T-helper 9 cell (primary cell): ENCODE data around the gene STX1A.
"Not testable (repeated sequence)": the region's sequence is repeated elsewhere in the genome, so short reads cannot be mapped to it uniquely, and the experiment has no call there.

Experiments used
- DNase-seq: peaks from one replicate; pipeline ENCODE4 v3.0.0-alpha.2; 2020

STX1A gene

DNA sequence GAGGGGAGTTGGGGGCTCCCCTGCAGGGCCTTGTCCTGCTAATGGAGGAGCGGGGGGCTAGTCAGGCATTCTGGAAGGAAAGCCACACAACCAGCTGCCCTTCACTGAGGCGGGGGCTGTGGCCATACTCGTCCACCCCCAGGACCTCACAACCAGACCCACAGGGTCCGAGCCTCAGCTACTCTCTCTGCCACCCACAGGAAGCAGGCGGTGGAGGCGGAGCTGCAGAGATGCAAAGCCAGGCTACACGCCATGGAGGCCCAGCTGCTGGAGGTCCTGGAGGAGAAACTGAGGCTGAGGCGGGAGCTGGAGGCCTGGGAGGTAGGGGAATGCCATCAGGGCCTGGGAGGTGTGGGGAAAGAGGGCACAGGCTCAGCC lies 16.0 kb upstream of the STX1A start:
- no peak for DNase-seq

GRCh38 chr7:73734619-73735527 lies 15.4 kb upstream of the STX1A start:
- DNase-seq, result peak; percentile 71

GRCh38 chr7:73732397-73732796 lies 12.9 kb upstream of the STX1A start:
- no peak for DNase-seq

- DNase-seq, result no peak
These were observed 11.0 kb upstream of the STX1A start for GRCh38 chr7:73730485-73730884.

DNA sequence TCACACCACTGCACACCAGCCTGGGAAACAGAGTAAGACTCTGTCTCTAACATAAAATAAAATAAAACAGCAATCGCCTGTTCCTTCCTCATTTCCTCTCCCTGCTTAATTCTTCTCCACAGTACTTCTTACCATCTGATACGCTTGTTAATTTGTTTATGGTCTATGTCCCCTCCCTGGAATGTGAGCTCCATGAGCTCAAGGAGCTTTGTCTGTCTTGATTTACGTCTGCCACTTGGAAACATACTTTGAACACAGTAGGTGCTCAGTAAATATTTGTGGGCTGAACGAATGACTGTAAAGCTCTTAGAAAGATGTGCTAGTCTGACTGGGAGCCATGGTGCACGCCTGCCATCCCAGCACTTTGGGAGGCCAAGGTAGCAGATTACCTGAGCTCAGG lies 9.1 kb upstream of the STX1A start:
- DNase-seq, result no peak

DNA sequence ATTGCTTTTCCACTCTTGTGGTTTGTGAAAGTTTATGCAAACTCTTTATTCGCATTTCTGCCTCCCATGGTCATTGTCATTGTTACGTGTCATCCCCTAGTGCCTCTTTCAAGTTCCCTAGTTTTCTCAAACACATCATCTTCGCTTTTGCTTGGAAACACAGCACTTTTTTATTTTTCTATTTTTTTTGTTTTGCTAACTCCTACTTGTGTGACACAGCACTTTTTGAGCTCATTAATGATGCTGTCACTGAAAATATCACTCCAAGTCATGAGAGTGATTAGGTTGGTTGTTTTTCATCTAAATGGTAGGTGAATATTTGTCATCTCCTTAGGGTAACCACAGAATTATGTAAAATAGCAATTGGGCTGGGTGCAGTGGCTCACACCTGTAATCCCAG lies 8.5 kb upstream of the STX1A start:
- no peak for DNase-seq

GRCh38 chr7:73726083-73726466 lies 6.6 kb upstream of the STX1A start:
- no peak for DNase-seq

DNA sequence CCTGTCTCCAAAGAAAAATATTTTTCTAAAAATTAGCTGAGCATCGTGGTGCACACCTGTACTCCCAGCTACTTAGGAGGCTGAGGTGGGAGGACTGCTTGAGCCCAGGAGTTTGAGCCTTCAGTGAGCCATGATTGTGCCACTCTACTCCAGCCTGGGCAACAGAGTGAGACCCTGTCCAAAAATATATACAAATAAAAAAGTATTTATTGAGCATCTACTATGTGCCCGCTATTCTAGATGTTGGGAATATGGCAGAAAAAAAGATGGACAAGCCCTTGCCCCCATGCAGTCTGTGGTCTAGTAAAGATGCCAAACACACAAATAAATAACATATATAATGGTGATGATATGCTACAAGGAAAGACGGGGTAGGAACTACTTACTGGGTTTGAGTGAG lies 4.3 kb upstream of the STX1A start:
- no peak for DNase-seq

DNA sequence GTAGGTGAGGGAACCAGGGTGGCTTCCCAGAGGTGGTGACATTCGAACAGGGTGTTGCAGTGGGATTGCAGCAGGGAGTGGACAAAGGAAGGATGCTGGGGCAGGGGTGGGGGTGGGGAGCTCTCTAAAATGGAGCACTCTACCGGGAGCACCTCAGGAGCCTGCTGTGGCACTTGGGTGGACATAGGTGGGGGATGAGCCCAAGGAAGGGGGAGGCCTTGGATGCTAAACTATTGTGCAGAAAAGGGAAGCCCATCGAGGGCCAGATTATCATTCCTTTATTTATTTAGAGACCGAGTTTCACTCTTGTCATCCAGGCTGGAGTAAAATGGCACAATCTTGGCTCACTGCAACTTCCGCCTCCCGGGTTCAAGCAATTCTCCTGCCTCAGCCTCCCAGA lies 3.3 kb upstream of the STX1A start:
- no peak for DNase-seq

- not testable (repeated sequence) for DNase-seq
These were observed 2.7 kb upstream of the STX1A start for GRCh38 chr7:73722182-73722581.

GRCh38 chr7:73721377-73721817 lies 1.9 kb upstream of the STX1A start:
- no peak for DNase-seq

DNA sequence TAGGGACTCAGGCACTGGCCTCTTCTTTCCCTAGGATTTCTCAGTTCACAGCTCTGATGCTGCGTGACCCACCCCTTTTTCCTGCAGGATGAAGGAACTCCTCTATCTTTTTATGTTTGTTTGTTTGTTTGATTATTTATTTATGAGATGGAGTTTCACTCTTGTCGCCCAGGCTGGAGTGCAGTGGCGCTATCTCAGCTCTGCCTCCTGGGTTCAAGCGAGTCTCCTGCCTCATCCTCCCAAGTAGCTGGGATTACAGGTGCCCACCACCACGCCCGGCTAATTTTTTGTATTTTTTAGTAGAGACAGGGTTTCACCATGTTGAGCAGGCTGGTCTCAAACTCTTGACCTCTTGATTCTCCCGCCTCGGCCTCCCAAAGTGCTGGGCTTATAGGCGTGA lies 974 bp upstream of the STX1A start:
- not testable (repeated sequence) for DNase-seq

GRCh38 chr7:73719806-73720169 lies 319 bp upstream of the STX1A start:
- no peak for DNase-seq

GRCh38 chr7:73718438-73718881 lies 1.0 kb downstream of the STX1A start:
- DNase-seq, result no peak

DNA sequence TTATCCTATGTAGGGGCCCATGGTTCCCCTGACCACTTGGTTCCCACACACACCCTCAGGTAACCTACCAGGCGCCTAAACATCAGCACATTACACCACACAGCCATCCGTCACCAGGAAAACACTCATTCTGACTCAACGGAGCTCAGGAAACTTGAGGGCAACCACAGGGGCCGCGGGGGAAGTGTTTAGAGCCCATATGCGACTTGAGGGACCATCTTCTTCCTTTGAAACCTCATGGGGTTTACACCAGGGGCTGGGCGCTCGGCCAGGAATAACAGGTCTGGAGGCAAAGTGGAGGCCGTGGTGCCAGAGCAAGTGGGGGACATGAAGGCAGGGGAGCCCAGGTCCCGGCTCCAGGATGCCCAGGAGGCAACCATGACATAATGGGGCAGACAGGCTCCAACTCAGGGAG lies 1.5 kb downstream of the STX1A start:
- peak; percentile 71 for DNase-seq

- no peak for DNase-seq
These were observed 2.3 kb downstream of the STX1A start for GRCh38 chr7:73717025-73717807.

DNA sequence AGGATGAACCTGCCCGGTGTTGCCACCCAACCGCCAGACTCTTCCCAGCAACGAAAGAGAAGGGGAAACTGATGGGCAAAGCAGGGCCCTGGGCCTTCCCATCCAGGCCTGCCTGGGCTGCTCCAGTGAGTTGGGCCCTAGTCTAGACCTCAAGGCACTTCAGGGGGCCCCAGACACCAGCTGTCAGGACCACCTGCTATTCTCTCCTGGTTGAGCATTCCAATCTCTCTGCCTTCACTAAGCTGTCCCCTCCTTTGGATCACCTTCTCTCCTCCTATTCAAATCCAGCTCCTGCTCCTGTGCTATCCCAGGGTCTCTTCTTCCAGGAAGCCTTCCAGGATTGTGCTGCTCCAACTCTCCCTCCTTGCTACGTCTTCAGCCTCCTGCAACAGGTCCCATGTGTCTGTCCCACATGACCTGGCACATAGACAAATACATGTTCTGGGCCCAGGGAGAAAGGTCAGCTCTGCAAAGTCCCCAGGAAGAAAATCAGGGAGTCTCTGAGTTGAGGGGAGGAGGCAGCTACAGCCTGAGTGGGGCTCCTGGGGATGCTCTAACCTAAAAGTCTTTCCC lies 3.1 kb downstream of the STX1A start:
- no peak for DNase-seq

DNA sequence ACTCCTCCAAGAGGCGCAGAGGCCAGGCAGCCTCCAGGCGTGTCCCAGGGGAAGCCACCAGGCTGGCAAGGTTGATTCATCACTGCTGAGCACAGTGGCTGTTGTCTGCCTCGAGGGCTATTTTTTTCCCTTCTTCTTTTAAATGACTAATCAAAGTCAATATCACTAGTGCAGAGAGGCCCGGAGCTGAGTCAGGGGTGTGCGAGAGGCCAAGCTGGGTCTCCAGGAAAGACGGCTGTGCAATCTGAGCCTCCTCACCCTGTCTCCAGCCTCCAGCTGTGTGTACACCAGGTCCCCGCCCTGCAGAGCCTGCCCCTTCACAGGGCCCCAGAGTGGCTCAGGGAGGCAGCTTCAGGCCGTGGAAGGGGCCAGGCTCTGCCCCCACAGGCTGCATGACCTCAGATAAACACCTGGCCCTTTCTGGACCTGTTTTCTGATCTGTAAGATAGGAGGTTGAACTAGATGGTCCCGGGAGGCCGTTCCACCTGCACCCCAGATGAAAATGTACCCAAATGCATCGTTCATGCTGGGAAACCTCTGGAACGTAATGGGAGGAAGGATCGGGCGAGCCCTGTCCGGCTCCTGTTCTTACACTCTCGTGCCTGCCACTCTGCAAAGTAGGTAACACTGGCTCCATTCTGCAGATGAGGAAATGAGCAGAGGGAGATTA lies 3.7 kb downstream of the STX1A start:
- no peak for DNase-seq

DNA sequence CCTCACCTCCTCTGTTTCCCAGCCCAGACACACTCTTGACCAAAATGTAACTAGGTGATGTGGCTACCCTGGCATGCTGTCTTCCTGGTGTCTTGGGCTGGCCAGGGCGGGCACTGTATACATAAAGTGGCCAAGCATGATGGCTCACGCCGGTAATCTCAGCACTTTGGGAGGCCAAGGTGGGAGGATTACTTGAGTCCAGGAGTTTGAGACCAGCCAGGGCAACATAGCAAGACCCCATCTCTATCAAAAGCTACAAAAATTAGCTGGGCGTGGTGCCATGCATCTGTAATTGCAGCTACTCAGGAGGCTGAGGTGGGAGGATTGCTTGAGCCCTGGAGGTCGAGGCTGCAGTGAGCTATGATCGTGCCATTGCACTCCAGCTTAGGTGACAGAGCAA lies 6.2 kb downstream of the STX1A start:
- not testable (repeated sequence) for DNase-seq

DNA sequence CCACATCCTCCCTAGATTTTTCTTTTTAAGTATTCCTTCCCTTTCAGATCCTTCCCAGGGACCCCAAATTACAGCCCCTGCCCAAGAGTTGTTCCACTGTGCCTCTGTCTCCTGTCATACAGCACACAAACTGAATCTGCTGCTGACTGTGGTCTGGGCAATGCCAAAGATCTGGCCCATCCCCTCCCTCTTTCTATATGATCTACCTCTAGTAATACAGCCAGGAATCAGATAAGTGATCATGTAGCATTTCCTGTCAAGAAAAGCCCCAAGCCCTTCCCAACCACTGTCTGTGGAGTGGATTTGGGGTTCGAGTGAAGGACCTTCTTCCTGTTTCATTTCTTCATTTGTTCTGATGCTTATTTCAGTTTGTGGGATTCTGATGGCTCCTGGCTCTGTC lies 6.7 kb downstream of the STX1A start:
- DNase-seq, result no peak

DNA sequence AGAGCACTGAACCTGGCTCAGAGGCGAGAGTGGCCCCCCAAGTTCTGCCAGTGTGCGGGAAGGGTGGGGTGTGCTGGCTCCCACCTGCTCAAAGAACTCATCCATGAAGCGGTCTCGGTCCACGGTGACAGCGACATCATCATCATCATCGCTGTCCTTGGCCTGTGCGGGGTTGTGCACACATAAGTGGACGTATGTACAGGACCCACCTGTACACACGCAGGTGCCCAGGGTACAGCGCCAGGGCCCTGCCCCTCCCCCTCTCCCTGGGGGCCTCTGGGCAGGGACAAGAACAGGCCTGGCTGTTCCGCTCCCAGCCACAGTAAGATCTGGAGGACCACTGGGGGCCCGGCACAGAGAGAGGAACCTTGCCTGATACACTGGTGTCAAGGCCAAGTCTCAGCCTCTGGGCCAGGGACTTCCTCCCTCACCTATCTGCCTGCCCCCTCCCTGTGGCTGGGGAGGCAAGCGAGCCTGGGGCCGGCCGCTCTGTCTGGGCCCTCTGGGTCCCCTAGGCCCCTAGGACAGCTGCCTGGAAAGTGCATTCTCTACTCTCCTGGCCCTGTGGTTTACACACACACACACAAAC lies 10.4 kb downstream of the STX1A start:
- DNase-seq, result no peak

- DNase-seq, result no peak
These were observed 12.3 kb downstream of the STX1A start for GRCh38 chr7:73707045-73707631.
